ENCODE measurements around the gene ISCA1.

Gene ISCA1

DNA sequence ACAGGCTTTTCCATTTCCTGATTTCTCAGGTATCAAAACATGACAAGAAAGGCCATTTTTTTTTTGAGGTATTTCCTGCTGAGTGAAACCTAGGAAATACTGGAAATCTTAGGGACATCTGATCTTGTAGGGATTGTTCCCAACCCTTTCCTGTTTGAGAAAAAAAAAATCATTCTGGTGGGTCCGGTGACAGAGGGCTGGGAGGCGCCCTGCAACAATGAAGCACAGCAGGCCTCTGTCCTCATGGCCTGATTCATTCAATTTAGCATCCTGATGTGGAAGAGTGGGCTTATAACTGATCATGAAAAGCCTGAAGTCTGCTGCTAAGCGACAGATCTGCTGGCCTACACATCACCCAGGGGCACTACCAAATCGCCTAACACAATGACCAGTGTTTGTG lies 19.8 kb downstream of the ISCA1 start:
- POLR2A ChIA-PET (ENCODE audit: low non-redundant PET) = no interaction called here
- DNase-seq (ENCODE audit: low spot score) = no peak
- CTCF ChIA-PET = no interaction called here
- H3K27ac ChIP-seq = no peak overlapping the region
- TF ChIP-seq, protein P1, sequence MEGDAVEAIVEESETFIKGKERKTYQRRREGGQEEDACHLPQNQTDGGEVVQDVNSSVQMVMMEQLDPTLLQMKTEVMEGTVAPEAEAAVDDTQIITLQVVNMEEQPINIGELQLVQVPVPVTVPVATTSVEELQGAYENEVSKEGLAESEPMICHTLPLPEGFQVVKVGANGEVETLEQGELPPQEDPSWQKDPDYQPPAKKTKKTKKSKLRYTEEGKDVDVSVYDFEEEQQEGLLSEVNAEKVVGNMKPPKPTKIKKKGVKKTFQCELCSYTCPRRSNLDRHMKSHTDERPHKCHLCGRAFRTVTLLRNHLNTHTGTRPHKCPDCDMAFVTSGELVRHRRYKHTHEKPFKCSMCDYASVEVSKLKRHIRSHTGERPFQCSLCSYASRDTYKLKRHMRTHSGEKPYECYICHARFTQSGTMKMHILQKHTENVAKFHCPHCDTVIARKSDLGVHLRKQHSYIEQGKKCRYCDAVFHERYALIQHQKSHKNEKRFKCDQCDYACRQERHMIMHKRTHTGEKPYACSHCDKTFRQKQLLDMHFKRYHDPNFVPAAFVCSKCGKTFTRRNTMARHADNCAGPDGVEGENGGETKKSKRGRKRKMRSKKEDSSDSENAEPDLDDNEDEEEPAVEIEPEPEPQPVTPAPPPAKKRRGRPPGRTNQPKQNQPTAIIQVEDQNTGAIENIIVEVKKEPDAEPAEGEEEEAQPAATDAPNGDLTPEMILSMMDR (conservative IDR thresholded peaks at IDR 0.05; ENCODE audit: low read depth) = no peak

DNA sequence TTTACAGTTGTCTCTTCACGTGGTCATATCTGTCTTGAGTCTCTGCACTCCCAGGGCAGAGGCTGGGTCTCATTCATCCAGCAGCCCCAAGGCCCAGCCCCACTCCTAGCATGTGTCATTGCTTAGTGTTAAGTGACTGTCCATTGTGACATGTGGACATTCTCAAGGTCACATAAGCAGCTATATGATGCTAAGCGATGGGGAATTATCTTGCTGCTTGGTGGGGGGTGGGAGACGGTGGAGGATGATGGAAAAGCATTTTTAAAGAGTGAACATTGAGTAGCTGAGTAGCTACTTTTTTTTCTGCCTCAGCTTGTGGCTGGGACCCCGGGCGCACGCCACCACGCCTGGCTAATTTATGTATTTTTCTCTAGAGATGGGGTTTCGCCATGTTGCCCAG lies 22.8 kb downstream of the ISCA1 start, which contains the start of gene C9orf153:
TSS of gene C9orf153 (minus strand) at position 101 of the 400 bp plus-strand sequence. CDS start 30,054 bp downstream, outside the sequence.
- CTCF ChIA-PET = no interaction called here
- DNase-seq (ENCODE audit: low spot score) = no peak
- POLR2A ChIA-PET (ENCODE audit: low non-redundant PET) = no interaction called here
- TF ChIP-seq, protein P1 (conservative IDR thresholded peaks at IDR 0.05; ENCODE audit: low read depth) = no peak
- H3K27ac ChIP-seq = no peak within 1 kb of the TSS

DNA sequence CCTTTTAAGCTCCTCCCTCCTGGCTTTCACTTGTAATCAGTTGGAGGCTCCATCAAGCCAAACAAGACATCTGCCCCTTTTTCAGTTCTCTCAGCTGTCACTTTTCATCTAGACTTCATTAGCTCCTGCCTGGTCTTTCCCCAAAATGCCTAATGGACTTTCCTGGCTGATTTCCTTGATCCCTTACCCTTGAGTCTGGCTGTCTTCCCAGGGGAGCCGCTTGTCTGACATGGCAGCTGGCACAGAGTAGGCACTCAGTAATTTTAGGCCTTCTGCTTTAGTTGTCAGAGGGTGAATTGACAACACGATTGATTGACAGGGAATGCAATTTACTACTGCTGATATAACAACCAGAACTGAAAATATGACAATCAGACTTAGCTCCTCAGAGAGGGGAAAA lies 24.9 kb downstream of the ISCA1 start:
- POLR2A ChIA-PET (ENCODE audit: low non-redundant PET) = no interaction called here
- no peak for DNase-seq (ENCODE audit: low spot score)
- CTCF ChIA-PET = interaction anchor here (1.0 kb wide), 1 partner anchor 17 kb away, joined by 4 read pairs; no protein-coding TSS in a partner anchor
- TF ChIP-seq, protein P1 (conservative IDR thresholded peaks at IDR 0.05; ENCODE audit: low read depth) = no peak
- no peak overlapping the region for H3K27ac ChIP-seq

DNA sequence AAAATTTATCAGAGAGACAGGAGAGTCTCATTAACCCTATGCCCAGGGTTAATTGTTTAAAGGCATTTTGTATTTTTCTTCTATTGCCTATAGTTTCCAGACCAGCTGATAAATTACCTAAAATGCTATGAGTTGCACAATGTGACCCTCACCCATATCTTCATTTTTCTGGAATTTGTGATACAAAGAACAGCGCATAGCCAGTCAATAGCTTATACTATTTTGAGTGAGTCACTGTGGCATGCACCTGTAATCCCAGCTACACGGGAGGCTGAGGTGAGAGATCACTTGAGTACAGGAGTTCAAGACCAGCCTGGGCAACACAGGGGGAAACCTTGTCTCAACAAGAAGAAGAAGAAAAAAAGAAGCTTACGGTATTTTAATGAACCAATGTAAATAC lies 25.7 kb downstream of the ISCA1 start:
- POLR2A ChIA-PET (ENCODE audit: low non-redundant PET) = no interaction called here
- TF ChIP-seq, protein P1 (conservative IDR thresholded peaks at IDR 0.05; ENCODE audit: low read depth) = no peak
- no peak for DNase-seq (ENCODE audit: low spot score)
- CTCF ChIA-PET = no interaction called here
- H3K27ac ChIP-seq = no peak overlapping the region

DNA sequence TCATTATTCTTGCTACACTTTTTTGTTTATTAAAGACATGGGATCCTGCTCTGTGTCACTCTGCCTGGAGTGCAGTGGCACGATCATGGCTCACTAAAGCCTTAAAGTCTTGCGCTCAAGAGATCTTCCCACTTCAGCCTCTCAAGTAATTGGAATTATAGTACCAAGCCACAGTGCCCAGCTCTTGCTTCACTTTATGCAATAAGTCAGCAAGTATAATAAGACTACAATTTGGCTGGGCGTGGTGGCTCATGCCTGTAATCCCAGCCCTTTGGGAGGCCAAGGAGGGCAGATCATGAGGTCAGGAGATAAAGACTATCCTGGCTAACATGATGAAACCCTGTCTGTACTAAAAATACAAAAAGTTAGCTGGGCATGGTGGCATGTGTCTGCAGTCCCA lies 28.8 kb downstream of the ISCA1 start:
- ChIA-PET POLR2A (ENCODE audit: low non-redundant PET) (interaction anchor here (0.6 kb wide), 1 partner anchor 12 kb away, joined by 3 read pairs; no protein-coding TSS in a partner anchor), CTCF (no interaction called here)
- TF ChIP-seq, protein P1 (conservative IDR thresholded peaks at IDR 0.05; ENCODE audit: low read depth) = no peak
- H3K27ac ChIP-seq = no peak overlapping the region
- no peak for DNase-seq (ENCODE audit: low spot score)

DNA sequence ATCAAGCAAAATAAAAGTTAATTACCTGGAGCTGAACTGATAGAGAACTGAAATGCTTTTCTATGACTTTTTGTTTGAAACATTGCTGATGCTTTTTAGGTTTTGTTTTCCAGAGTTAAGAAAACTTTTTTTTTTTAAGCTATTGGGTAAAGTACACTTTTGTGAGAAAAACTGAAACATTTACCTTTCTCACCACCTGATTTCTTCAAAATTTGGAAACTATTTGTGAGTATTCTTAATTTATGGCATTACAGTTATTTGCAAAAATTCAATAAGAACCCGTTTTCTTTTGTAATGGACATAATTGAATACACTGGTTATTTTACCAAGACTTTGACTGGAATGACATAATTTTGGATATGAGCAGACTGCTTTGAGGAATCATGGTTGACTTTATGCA lies 29.5 kb downstream of the ISCA1 start:
- POLR2A ChIA-PET (ENCODE audit: low non-redundant PET) = no interaction called here
- no peak overlapping the region for H3K27ac ChIP-seq
- CTCF ChIA-PET = no interaction called here
- TF ChIP-seq, protein P1 (conservative IDR thresholded peaks at IDR 0.05; ENCODE audit: low read depth) = no peak
- no peak for DNase-seq (ENCODE audit: low spot score)

DNA sequence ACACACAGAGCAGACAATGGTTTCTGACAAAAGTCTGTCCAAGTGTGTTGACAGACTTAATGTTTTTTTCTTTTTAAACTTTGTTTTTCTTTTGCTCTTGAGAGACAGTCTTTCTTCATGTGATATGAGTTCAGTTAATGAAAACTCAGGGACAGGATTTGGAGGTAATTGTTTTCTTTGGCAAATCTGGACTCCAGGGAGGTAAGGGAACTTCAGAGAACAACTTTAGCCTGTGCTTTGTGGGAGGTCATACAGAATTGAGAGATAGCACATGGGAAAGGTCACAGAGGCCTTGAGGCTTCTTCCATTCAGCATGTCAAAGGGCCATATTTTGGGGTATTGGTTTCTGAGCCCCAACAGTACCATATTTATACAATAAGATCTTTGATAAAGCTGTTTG lies 32.2 kb downstream of the ISCA1 start:
- CTCF ChIA-PET = no interaction called here
- TF ChIP-seq, protein P1 (conservative IDR thresholded peaks at IDR 0.05; ENCODE audit: low read depth) = no peak

More for the DNA sequence above, 32.2 kb downstream of the ISCA1 start:
- H3K27ac ChIP-seq = no peak overlapping the region
- DNase-seq (ENCODE audit: low spot score) = no peak
- POLR2A ChIA-PET (ENCODE audit: low non-redundant PET) = no interaction called here
